ENCODE measurements around the gene WBP2NL.

Gene WBP2NL

GRCh38 chr22:41996826-41997225 lies 1.8 kb upstream of the WBP2NL start:
- Histone ChIP-seq H3K4me2 (ENCODE audit: low read depth, low read length, poor library complexity, severe bottlenecking) (no peak overlapping the region), H3K36me3 (ENCODE audit: insufficient read depth, low read length) (no peaks in the 10 kb centered on the region), H3K4me1 (ENCODE audit: insufficient read depth, low read length, poor library complexity, severe bottlenecking) (no peaks in the 10 kb centered on the region), H3F3A (ENCODE audit: low read depth) (no peaks in the 10 kb centered on the region), H3K9ac (ENCODE audit: low read depth, low read length, poor library complexity, severe bottlenecking) (no peak overlapping the region), H3K79me2 (ENCODE audit: insufficient read depth, low read length) (no peaks in the 10 kb centered on the region), H3K9me3 (ENCODE audit: insufficient read depth, low read depth, low read length) (no peaks in the 10 kb centered on the region), H2AFZ (ENCODE audit: low read length) (no peak overlapping the region), H3K4me3 (ENCODE audit: low read length, poor library complexity, severe bottlenecking) (no peak overlapping the region), H4K20me1 (ENCODE audit: insufficient read depth, low read length, poor library complexity, severe bottlenecking) (no peaks in the 10 kb centered on the region), H3K9me2 (replicated peaks; ENCODE audit: low read depth, low read length) (no peaks in the 10 kb centered on the region), H3K27me3 (ENCODE audit: insufficient read depth, low read length, poor library complexity, severe bottlenecking) (no peaks in the 10 kb centered on the region)
- no peak for TF ChIP-seq EZH2phosphoT487 (IDR thresholded peaks at IDR 0.05; ENCODE audit: borderline replicate concordance)
- TF ChIP-seq, protein P1, sequence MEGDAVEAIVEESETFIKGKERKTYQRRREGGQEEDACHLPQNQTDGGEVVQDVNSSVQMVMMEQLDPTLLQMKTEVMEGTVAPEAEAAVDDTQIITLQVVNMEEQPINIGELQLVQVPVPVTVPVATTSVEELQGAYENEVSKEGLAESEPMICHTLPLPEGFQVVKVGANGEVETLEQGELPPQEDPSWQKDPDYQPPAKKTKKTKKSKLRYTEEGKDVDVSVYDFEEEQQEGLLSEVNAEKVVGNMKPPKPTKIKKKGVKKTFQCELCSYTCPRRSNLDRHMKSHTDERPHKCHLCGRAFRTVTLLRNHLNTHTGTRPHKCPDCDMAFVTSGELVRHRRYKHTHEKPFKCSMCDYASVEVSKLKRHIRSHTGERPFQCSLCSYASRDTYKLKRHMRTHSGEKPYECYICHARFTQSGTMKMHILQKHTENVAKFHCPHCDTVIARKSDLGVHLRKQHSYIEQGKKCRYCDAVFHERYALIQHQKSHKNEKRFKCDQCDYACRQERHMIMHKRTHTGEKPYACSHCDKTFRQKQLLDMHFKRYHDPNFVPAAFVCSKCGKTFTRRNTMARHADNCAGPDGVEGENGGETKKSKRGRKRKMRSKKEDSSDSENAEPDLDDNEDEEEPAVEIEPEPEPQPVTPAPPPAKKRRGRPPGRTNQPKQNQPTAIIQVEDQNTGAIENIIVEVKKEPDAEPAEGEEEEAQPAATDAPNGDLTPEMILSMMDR (conservative IDR thresholded peaks at IDR 0.05; ENCODE audit: low read length): no peak

DNA sequence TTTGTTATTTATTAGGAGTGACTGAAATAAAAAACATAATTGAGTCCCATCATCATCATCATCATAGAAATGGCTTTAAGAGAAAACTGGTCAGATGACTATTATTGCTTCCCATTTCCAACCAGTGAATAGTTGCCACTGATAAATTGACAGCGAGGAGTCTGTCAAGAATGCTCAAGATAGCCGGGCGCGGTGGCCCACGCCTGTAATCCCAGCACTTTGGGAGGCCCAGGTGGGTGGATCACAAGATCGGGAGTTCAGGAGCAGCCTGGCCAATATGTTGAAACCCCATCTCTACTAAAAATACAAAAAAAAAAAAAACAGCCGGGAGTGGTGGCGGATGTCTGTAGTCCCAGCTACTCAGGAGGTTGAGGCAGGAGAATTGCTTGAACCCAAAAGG lies 1.9 kb downstream of the WBP2NL start:
- Histone ChIP-seq H2AFZ (ENCODE audit: low read length) (no peak overlapping the region), H3K9ac (ENCODE audit: low read depth, low read length, poor library complexity, severe bottlenecking) (no peak overlapping the region), H3F3A (ENCODE audit: low read depth) (no peaks in the 10 kb centered on the region), H3K9me3 (ENCODE audit: insufficient read depth, low read depth, low read length) (no peaks in the 10 kb centered on the region), H3K27me3 (ENCODE audit: insufficient read depth, low read length, poor library complexity, severe bottlenecking) (no peaks in the 10 kb centered on the region), H4K20me1 (ENCODE audit: insufficient read depth, low read length, poor library complexity, severe bottlenecking) (no peaks in the 10 kb centered on the region), H3K4me2 (ENCODE audit: low read depth, low read length, poor library complexity, severe bottlenecking) (no peak overlapping the region), H3K4me3 (ENCODE audit: low read length, poor library complexity, severe bottlenecking) (no peak overlapping the region), H3K79me2 (ENCODE audit: insufficient read depth, low read length) (no peaks in the 10 kb centered on the region), H3K4me1 (ENCODE audit: insufficient read depth, low read length, poor library complexity, severe bottlenecking) (no peaks in the 10 kb centered on the region), H3K36me3 (ENCODE audit: insufficient read depth, low read length) (no peaks in the 10 kb centered on the region), H3K9me2 (replicated peaks; ENCODE audit: low read depth, low read length) (no peaks in the 10 kb centered on the region)
- TF ChIP-seq, protein P1 (conservative IDR thresholded peaks at IDR 0.05; ENCODE audit: low read length): no peak
- no peak for TF ChIP-seq EZH2phosphoT487 (IDR thresholded peaks at IDR 0.05; ENCODE audit: borderline replicate concordance)

DNA sequence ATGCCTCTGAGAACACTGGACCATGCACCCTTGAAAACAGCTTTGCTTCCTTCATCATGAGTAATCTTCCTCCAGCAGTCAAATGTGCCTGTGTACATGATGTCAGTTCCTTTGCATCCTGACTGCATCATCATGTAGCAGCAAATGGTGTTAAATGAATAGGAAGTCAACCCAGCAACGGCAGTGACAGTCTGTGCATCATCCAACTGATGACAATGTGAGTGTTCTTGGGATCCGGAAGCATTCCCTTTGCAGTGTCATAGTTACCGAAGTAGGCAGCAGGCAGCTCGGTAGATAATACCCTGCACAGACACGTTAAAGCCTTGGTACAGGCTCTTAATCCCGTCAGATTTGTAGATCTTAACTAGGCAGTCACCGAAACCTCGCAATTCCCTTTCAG lies 2.5 kb downstream of the WBP2NL start:
- no peaks in the 10 kb centered on the region for H3K9me3 ChIP-seq (ENCODE audit: insufficient read depth, low read depth, low read length)
- no peaks in the 10 kb centered on the region for H4K20me1 ChIP-seq (ENCODE audit: insufficient read depth, low read length, poor library complexity, severe bottlenecking)
- no peaks in the 10 kb centered on the region for H3K27me3 ChIP-seq (ENCODE audit: insufficient read depth, low read length, poor library complexity, severe bottlenecking)
- H3F3A ChIP-seq (ENCODE audit: low read depth): no peaks in the 10 kb centered on the region
- no peak overlapping the region for H3K4me2 ChIP-seq (ENCODE audit: low read depth, low read length, poor library complexity, severe bottlenecking)
- H3K4me1 ChIP-seq (ENCODE audit: insufficient read depth, low read length, poor library complexity, severe bottlenecking): no peaks in the 10 kb centered on the region
- no peaks in the 10 kb centered on the region for H3K79me2 ChIP-seq (ENCODE audit: insufficient read depth, low read length)
- H2AFZ ChIP-seq (ENCODE audit: low read length): no peak overlapping the region
- no peak overlapping the region for H3K9ac ChIP-seq (ENCODE audit: low read depth, low read length, poor library complexity, severe bottlenecking)
- TF ChIP-seq, protein P1 (conservative IDR thresholded peaks at IDR 0.05; ENCODE audit: low read length): no peak
- no peak for TF ChIP-seq EZH2phosphoT487 (IDR thresholded peaks at IDR 0.05; ENCODE audit: borderline replicate concordance)
- H3K9me2 ChIP-seq (replicated peaks; ENCODE audit: low read depth, low read length): no peaks in the 10 kb centered on the region
- no peak overlapping the region for H3K4me3 ChIP-seq (ENCODE audit: low read length, poor library complexity, severe bottlenecking)
- no peaks in the 10 kb centered on the region for H3K36me3 ChIP-seq (ENCODE audit: insufficient read depth, low read length)
